Sigmoid colon (tissue), 4 donors: ENCODE measurements around the gene ENTHD1.

ENCODE experiments used
- POLR2A ChIP-seq, 2 donors: fragments of 450-650 bp; IDR thresholded peaks; one replicate each; pipeline ENCODE4 v1.6.1; 2016; ENCODE audit warnings: antibody characterized with exemption in 2 of 2, mild to moderate bottlenecking in 2 of 2, moderate library complexity in 2 of 2
- POLR2AphosphoS5 ChIP-seq, 4 donors: sonication (generic); formaldehyde crosslinking; IDR thresholded peaks; one replicate each; pipeline ENCODE4 v1.6.1; 2017; ENCODE audit warnings: antibody characterized with exemption in 4 of 4
- TF ChIP-seq, protein P1 (sequence below), 4 experiments: fragments of 450-650 bp in 3 of 4; fragments of 200-600 bp in 1 of 4; IDR thresholded peaks; one replicate each; pipeline ENCODE4 v1.5.1; 2016 to 2019; ENCODE audit warnings: antibody characterized with exemption in 4 of 4, mild to moderate bottlenecking in 3 of 4, moderate library complexity in 2 of 4

DNA sequence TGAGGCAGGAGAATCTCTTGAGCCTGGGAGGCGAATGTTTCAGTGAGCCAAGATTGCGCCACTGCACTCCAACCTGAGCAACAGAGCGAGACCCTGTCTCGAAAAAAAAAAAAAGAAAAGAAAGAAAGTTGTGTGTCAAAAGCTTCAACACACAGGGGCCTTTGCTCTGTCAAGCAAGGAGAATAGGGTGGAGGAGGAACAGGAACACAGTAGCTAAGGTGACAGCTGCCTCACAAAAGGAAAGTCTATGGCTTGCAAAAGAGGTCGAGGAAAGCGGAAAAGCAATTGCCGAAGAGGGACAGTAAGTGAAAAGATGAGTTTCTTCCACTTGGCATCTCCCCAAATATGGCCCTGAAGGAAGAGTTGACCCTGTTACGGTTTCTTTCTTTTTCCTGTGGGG lies 40.2 kb upstream of the ENTHD1 start:
- TF ChIP-seq, protein P1, sequence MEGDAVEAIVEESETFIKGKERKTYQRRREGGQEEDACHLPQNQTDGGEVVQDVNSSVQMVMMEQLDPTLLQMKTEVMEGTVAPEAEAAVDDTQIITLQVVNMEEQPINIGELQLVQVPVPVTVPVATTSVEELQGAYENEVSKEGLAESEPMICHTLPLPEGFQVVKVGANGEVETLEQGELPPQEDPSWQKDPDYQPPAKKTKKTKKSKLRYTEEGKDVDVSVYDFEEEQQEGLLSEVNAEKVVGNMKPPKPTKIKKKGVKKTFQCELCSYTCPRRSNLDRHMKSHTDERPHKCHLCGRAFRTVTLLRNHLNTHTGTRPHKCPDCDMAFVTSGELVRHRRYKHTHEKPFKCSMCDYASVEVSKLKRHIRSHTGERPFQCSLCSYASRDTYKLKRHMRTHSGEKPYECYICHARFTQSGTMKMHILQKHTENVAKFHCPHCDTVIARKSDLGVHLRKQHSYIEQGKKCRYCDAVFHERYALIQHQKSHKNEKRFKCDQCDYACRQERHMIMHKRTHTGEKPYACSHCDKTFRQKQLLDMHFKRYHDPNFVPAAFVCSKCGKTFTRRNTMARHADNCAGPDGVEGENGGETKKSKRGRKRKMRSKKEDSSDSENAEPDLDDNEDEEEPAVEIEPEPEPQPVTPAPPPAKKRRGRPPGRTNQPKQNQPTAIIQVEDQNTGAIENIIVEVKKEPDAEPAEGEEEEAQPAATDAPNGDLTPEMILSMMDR (IDR thresholded peaks at IDR 0.05): no peak
- no peak for TF ChIP-seq POLR2AphosphoS5 (IDR thresholded peaks at IDR 0.05)
- no peak for TF ChIP-seq POLR2A (IDR thresholded peaks at IDR 0.05)
